ENCODE results near the gene RFC4. TPM values are rescaled to one million over a fixed set of nuclear protein-coding genes. Genes with fewer than 3 reads are reported as not detected.
A peak's percentile ranks its signal among the peaks of the same experiment; 100 is the strongest.

RFC4 gene
- total and polyA plus RNA-seq, 2 of the 13 experiments (the other 11 are each of a cell fraction or from before 2014, with no cell fraction given): 18.5 to 103 TPM

DNA sequence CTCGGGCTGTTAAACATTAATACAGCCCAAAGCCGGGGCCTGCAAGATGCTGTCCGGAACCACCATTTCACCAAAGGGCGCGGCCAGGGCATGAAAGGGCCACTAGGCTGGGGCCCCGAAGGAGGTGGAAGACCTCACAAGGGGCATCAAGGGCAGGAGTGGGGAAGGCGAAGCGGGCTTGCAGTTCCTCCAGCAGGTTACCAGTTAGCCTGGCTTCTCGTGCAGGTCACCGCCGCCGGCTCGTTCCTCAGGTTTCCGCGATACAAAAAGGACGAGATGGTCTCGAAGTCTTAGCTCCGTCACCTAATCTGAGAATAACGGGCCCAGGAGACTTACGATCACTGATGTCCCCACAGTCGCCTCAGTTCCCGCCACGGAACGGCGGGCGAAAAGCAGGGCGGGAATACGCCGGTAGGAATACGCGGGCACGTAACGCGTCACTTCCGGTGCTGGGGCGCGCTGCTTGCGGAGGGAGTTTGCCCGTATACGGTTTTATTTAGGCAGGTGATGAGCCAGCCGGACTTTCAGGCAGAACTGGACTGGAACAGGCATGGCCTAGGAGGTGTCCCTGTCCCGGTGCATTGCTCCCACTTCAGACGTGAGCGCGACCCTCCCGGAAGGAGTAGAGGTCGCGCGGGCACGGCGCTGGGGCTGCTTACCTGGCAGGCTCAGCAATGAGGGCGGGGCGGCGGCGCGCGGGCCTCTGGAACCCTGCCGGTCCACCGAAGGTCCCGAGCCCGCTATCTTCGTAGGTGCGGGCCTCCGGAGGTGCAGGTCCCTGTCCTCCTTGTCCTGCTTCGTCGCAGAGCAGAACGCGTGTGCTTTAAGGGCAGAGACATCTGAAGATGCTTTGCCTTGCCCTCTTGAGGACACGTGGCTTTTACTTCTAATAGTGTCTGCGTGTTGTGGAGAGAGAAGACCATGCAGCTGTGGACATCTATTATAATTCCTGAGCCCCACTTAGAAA is at the start of gene RFC4 (continued):
- TF ChIP-seq GABPA (IDR thresholded peaks at IDR 0.05; ENCODE audit: low read depth, low read length) (peak; percentile 82), GABPA (CRISPR knock-in tag; IDR thresholded peaks at IDR 0.05; ENCODE audit: low read depth) (peak; percentile 99), U2AF1 (optimal IDR thresholded peaks at IDR 0.05; ENCODE audit: low read depth, low read length) (peak; percentile 74), ZSCAN20 (CRISPR knock-in tag; IDR thresholded peaks at IDR 0.05; ENCODE audit: borderline replicate concordance) (0 out of 2 replicates have a peak, but pooled peaks have one; percentile 47), ARNTL (CRISPR knock-in tag; IDR thresholded peaks at IDR 0.05) (peak; percentile 67), FOXC1 (CRISPR knock-in tag; IDR thresholded peaks at IDR 0.05; ENCODE audit: borderline replicate concordance) (peak; percentile 93), REL (CRISPR knock-in tag; conservative IDR thresholded peaks at IDR 0.05) (0 out of 2 replicates have a peak, but pooled peaks have one; percentile 68), ZNF331 (CRISPR knock-in tag; IDR thresholded peaks at IDR 0.05) (0 out of 2 replicates have a peak, but pooled peaks have one; percentile 65), ZEB1 (IDR thresholded peaks at IDR 0.05; ENCODE audit: insufficient replicate concordance, low read depth) (peak; percentile 60), ZNF652 (CRISPR knock-in tag; IDR thresholded peaks at IDR 0.05; ENCODE audit: borderline replicate concordance, low read depth) (peak; percentile 25; the same call in 1 of the 2 replicates), ZMYM4 (CRISPR knock-in tag; IDR thresholded peaks at IDR 0.05) (peak; percentile 78; the same call in 1 of the 2 replicates), SALL2 (CRISPR knock-in tag; IDR thresholded peaks at IDR 0.05) (peak; percentile 85), ZNF207 (IDR thresholded peaks at IDR 0.05; ENCODE audit: borderline replicate concordance) (no peak), CHD4 (IDR thresholded peaks at IDR 0.05; ENCODE audit: borderline replicate concordance, low read length) (no peak), ZNF629 (CRISPR knock-in tag; conservative IDR thresholded peaks at IDR 0.05) (no peak; the same call in 1 of the 2 replicates)
- TF ChIP-seq, protein P1, sequence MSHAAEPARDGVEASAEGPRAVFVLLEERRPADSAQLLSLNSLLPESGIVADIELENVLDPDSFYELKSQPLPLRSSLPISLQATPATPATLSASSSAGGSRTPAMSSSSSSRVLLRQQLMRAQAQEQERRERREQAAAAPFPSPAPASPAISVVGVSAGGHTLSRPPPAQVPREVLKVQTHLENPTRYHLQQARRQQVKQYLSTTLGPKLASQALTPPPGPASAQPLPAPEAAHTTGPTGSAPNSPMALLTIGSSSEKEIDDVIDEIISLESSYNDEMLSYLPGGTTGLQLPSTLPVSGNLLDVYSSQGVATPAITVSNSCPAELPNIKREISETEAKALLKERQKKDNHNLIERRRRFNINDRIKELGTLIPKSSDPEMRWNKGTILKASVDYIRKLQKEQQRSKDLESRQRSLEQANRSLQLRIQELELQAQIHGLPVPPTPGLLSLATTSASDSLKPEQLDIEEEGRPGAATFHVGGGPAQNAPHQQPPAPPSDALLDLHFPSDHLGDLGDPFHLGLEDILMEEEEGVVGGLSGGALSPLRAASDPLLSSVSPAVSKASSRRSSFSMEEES (CRISPR knock-in tag; IDR thresholded peaks at IDR 0.05): peak; percentile 63; the same call in 1 of the 2 replicates
- TF ChIP-seq, protein P2, sequence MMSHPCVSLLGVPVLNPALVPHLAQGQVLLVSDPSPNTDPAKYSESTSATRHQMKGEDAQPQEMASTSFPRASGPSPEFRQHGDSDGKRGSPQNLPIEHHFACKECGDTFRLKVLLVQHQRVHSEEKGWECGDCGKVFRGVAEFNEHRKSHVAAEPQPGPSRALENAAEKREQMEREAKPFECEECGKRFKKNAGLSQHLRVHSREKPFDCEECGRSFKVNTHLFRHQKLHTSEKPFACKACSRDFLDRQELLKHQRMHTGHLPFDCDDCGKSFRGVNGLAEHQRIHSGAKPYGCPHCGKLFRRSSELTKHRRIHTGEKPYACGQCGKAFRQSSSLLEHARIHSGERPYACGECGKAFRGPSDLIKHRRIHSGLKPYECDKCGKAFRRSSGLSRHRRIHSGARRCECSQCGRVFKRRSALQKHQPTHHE (CRISPR knock-in tag; IDR thresholded peaks at IDR 0.05; ENCODE audit: borderline replicate concordance): peak; percentile 94; the same call in 1 of the 2 replicates
- TF ChIP-seq, protein P3, sequence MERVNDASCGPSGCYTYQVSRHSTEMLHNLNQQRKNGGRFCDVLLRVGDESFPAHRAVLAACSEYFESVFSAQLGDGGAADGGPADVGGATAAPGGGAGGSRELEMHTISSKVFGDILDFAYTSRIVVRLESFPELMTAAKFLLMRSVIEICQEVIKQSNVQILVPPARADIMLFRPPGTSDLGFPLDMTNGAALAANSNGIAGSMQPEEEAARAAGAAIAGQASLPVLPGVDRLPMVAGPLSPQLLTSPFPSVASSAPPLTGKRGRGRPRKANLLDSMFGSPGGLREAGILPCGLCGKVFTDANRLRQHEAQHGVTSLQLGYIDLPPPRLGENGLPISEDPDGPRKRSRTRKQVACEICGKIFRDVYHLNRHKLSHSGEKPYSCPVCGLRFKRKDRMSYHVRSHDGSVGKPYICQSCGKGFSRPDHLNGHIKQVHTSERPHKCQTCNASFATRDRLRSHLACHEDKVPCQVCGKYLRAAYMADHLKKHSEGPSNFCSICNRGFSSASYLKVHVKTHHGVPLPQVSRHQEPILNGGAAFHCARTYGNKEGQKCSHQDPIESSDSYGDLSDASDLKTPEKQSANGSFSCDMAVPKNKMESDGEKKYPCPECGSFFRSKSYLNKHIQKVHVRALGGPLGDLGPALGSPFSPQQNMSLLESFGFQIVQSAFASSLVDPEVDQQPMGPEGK (CRISPR knock-in tag; IDR thresholded peaks at IDR 0.05): peak; percentile 39; the same call in 1 of the 2 replicates
- TF ChIP-seq, protein P4, sequence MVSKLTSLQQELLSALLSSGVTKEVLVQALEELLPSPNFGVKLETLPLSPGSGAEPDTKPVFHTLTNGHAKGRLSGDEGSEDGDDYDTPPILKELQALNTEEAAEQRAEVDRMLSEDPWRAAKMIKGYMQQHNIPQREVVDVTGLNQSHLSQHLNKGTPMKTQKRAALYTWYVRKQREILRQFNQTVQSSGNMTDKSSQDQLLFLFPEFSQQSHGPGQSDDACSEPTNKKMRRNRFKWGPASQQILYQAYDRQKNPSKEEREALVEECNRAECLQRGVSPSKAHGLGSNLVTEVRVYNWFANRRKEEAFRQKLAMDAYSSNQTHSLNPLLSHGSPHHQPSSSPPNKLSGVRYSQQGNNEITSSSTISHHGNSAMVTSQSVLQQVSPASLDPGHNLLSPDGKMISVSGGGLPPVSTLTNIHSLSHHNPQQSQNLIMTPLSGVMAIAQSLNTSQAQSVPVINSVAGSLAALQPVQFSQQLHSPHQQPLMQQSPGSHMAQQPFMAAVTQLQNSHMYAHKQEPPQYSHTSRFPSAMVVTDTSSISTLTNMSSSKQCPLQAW (CRISPR knock-in tag; IDR thresholded peaks at IDR 0.05): peak; percentile 75
- TF ChIP-seq, protein P5, sequence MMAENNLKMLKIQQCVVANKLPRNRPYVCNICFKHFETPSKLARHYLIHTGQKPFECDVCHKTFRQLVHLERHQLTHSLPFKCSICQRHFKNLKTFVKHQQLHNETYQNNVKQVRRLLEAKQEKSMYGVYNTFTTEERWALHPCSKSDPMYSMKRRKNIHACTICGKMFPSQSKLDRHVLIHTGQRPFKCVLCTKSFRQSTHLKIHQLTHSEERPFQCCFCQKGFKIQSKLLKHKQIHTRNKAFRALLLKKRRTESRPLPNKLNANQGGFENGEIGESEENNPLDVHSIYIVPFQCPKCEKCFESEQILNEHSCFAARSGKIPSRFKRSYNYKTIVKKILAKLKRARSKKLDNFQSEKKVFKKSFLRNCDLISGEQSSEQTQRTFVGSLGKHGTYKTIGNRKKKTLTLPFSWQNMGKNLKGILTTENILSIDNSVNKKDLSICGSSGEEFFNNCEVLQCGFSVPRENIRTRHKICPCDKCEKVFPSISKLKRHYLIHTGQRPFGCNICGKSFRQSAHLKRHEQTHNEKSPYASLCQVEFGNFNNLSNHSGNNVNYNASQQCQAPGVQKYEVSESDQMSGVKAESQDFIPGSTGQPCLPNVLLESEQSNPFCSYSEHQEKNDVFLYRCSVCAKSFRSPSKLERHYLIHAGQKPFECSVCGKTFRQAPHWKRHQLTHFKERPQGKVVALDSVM (CRISPR knock-in tag; IDR thresholded peaks at IDR 0.05): peak; percentile 46; the same call in 1 of the 2 replicates

All from HepG2 (cell line).